HepG2 (cell line): ENCODE measurements around the gene SPINT3. TPM values are rescaled to one million over a fixed set of nuclear protein-coding genes. Genes with fewer than 3 reads are reported as not detected.

Experiments
- ATAC-seq: fragments of 200-7000 bp; cut with Tn5 transposase; 3 replicates; pipeline ENCODE4 v1.9.1; 2020; ENCODE audit warnings: mild to moderate bottlenecking, moderate library complexity
- BruUV-seq: library from RNA; stranded (reverse); fragments of 400-500 nt; replicated peaks from 2 replicates; lab custom pipeline; 2021; lab: Mats Ljungman, UMichigan
- CTCF ChIA-PET: fragments of 300-600 bp; formaldehyde crosslinking; extraction: SDS; loops from one replicate; lab custom pipeline; 2021; ENCODE audit warnings: low total read pairs, inconsistent platforms, low intra/inter-chr PET ratio; lab: Yijun Ruan, JAX
- POLR2A ChIA-PET: fragments of 350-600 bp; sonication (Branson Sonifier 250); formaldehyde crosslinking; loops from one replicate; lab custom pipeline; 2020; ENCODE audit warnings: antibody characterized with exemption, inconsistent platforms; lab: Yijun Ruan, JAX
- DNase-seq: peaks from one replicate; pipeline ENCODE4 v3.0.0-alpha.2; 2015; ENCODE audit warnings: low spot score
- FAIRE-seq: peaks from 3 replicates; lab custom pipeline; 2011; peaks lifted over from hg19 to GRCh38; lab: Jason Lieb, UNC
- H2AFZ ChIP-seq: one replicate; pipeline ENCODE4 v1.6.1; 2011; ENCODE audit warnings: low read length, inconsistent platforms
- H3K27ac ChIP-seq: fragments of 300-600 bp; 3 replicates; pipeline ENCODE4 v1.8.0; 2011; ENCODE audit warnings: mixed run types, mild to moderate bottlenecking, mixed read lengths, low read length, inconsistent platforms; ENCODE audit not compliant: insufficient read depth; ENCODE audit errors: extremely low read length
- H3K27me3 ChIP-seq, 2 experiments: fragments of 200-600 bp in 1 of 2; 2 replicates in 1 of 2; 3 replicates in 1 of 2; pipeline versions ENCODE4 v1.6.0 to v1.8.0; 2011; ENCODE audit warnings: low read length in 2 of 2, mild to moderate bottlenecking in 2 of 2, moderate library complexity in 2 of 2, inconsistent platforms in 1 of 2; ENCODE audit not compliant: insufficient read depth in 2 of 2, control insufficient read depth in 1 of 2
- H3K36me3 ChIP-seq, 2 experiments: fragments of 200-600 bp in 1 of 2; replicated peaks in 1 of 2; 2 replicates in 1 of 2; 3 replicates in 1 of 2; pipeline versions ENCODE4 v1.5.1 to v1.8.0; 2011; ENCODE audit warnings: low read length in 2 of 2, inconsistent platforms in 1 of 2; ENCODE audit not compliant: insufficient read depth in 2 of 2, control insufficient read depth in 1 of 2
- H3K4me1 ChIP-seq: 2 replicates; pipeline ENCODE4 v1.5.1; 2012; ENCODE audit warnings: low read length, inconsistent platforms; ENCODE audit not compliant: insufficient read depth
- H3K4me2 ChIP-seq: 2 replicates; pipeline ENCODE4 v1.6.0; 2011; ENCODE audit warnings: low read depth, low read length, inconsistent platforms
- H3K4me3 ChIP-seq, 3 experiments: fragments of 200-600 bp in 1 of 3; sonication (generic), shearing (Covaris generic) in 1 of 3; replicated peaks in 1 of 3; 2 replicates each; pipeline ENCODE4 v1.5.1; 2011 to 2016; ENCODE audit warnings: low read length in 3 of 3, inconsistent platforms in 2 of 3, low read depth in 2 of 3, mild to moderate bottlenecking in 2 of 3, control low read depth in 1 of 3, mixed read lengths in 1 of 3; ENCODE audit not compliant: insufficient read depth in 1 of 3
- H3K79me2 ChIP-seq: one replicate; pipeline ENCODE4 v1.6.1; 2011; ENCODE audit warnings: low read length, inconsistent platforms; ENCODE audit not compliant: insufficient read depth
- H3K9ac ChIP-seq: 2 replicates; pipeline ENCODE4 v1.6.0; 2011; ENCODE audit warnings: mild to moderate bottlenecking, low read depth, low read length, inconsistent platforms; ENCODE audit not compliant: insufficient read depth
- H3K9me3 ChIP-seq: 2 replicates; pipeline ENCODE4 v1.5.1; 2012; ENCODE audit warnings: mild to moderate bottlenecking, low read length
- H4K20me1 ChIP-seq: 2 replicates; pipeline ENCODE4 v1.6.0; 2011; ENCODE audit warnings: inconsistent platforms, mild to moderate bottlenecking, low read length, moderate library complexity; ENCODE audit not compliant: insufficient read depth
- ARID2 ChIP-seq: sonication (generic); formaldehyde crosslinking; IDR thresholded peaks from 2 replicates; pipeline ENCODE4 v1.8.1; 2022; ENCODE audit warnings: mild to moderate bottlenecking, missing genetic modification reagents, borderline replicate concordance
- ETV5 ChIP-seq: IDR thresholded peaks from 2 replicates; pipeline ENCODE4 v1.6.1; 2018; ENCODE audit warnings: missing biosample characterization, missing genetic modification reagents, inconsistent platforms, borderline replicate concordance
- FOXO1 ChIP-seq: sonication (generic); formaldehyde crosslinking; IDR thresholded peaks from 2 replicates; pipeline ENCODE4 v1.4.0; 2020; ENCODE audit warnings: missing genetic modification reagents
- KLF15 ChIP-seq: sonication (generic); formaldehyde crosslinking; IDR thresholded peaks from 2 replicates; pipeline ENCODE4 v1.8.1; 2023; ENCODE audit warnings: borderline replicate concordance, mild to moderate bottlenecking, inconsistent platforms, missing genetic modification reagents, mixed read lengths
- MYPOP ChIP-seq: sonication (generic); formaldehyde crosslinking; IDR thresholded peaks from 2 replicates; pipeline ENCODE4 v1.8.1; 2023; ENCODE audit warnings: mild to moderate bottlenecking, moderate library complexity, missing genetic modification reagents
- NFYC ChIP-seq: IDR thresholded peaks from 2 replicates; pipeline ENCODE4 v1.6.1; 2016; ENCODE audit warnings: missing genetic modification reagents, missing compliant biosample characterization
- PAX8 ChIP-seq: sonication (generic); formaldehyde crosslinking; IDR thresholded peaks from 2 replicates; pipeline ENCODE4 v1.8.0; 2022; ENCODE audit warnings: mild to moderate bottlenecking, missing genetic modification reagents, borderline replicate concordance
- PLRG1 ChIP-seq: fragments of 450-650 bp; conservative IDR thresholded peaks from 2 replicates; pipeline ENCODE4 v1.6.1; 2016
- STAG1 ChIP-seq: sonication (generic); formaldehyde crosslinking; IDR thresholded peaks from 2 replicates; pipeline ENCODE4 v1.4.0; 2020; ENCODE audit warnings: missing genetic modification reagents
- ZGPAT ChIP-seq: IDR thresholded peaks from 2 replicates; pipeline ENCODE4 v1.6.1; 2016; ENCODE audit warnings: mild to moderate bottlenecking
- ZNF317 ChIP-seq: sonication (generic); formaldehyde crosslinking; IDR thresholded peaks from 2 replicates; pipeline ENCODE4 v1.5.0; 2020; ENCODE audit warnings: mild to moderate bottlenecking, missing genetic modification reagents
- ZNF546 ChIP-seq: sonication (generic); formaldehyde crosslinking; conservative IDR thresholded peaks from 2 replicates; pipeline ENCODE4 v1.8.1; 2023; ENCODE audit warnings: mild to moderate bottlenecking, missing genetic modification reagents
- ZNF768 ChIP-seq: sonication (generic); formaldehyde crosslinking; IDR thresholded peaks from 2 replicates; pipeline ENCODE4 v1.4.0; 2020; ENCODE audit warnings: missing genetic modification reagents
- WGBS: methylation state at CpG from one replicate; pipeline ENCODE4 v1.1.6; 2017; ENCODE audit warnings: low lambda C conversion rate; 5-methylcytosine and 5-hydroxymethylcytosine counted together
- in situ Hi-C: cut with HindIII; loops from 2 replicates; pipeline ENCODE4 v1.10.0; 2017; ENCODE audit warnings: low pct_unique_long_range_greater_than_20kb; ENCODE audit not compliant: extremely low pct_ligation_motif_present
- intact Hi-C: fragments of 100-400 bp; cut with micrococcal nuclease; formaldehyde crosslinking; loops from one replicate; pipeline ENCODE4 v1.10.0; 2022; ENCODE audit not compliant: unreplicated experiment
- polyA plus RNA-seq, 8 experiments: library from polyadenylated mRNA; depleted of rRNA in 3 of 8; stranded (reverse) in 7 of 8; unstranded in 1 of 8; fragments of >200 nt; fragmentation: Illumina TruSeq in 4 of 8; extraction: Trizol in 4 of 8; gene quantifications; 2 replicates each; pipeline versions ENCODE4 v1.2.1 to v1.2.3, GENCODE V29; 2011 to 2016; ENCODE audit warnings: low read depth in 4 of 8, missing spikeins in 1 of 8, mixed read lengths in 1 of 8; ENCODE audit not compliant: insufficient read depth in 1 of 8
- total RNA-seq, 5 experiments: library from RNA; depleted of rRNA; stranded (reverse); fragments of >200 nt; fragmentation: Illumina TruSeq; extraction: Trizol; gene quantifications; 2 replicates each; pipeline ENCODE4 v1.2.3, GENCODE V29; 2016; ENCODE audit warnings: low read depth in 1 of 5
- TF ChIP-seq, protein P1 (sequence below): sonication (generic); formaldehyde crosslinking; IDR thresholded peaks from 2 replicates; pipeline ENCODE4 v1.8.1; 2023; ENCODE audit warnings: mild to moderate bottlenecking, missing genetic modification reagents
- TF ChIP-seq, protein P2 (sequence below): sonication (generic); formaldehyde crosslinking; IDR thresholded peaks from 2 replicates; pipeline ENCODE4 v1.5.1; 2020; ENCODE audit warnings: mild to moderate bottlenecking, missing genetic modification reagents, moderate library complexity

The SPINT3 gene
- total and polyA plus RNA-seq, 2 of the 13 experiments (the other 11 are each of a cell fraction or from before 2014, with no cell fraction given): not detected

- TF ChIP-seq MYPOP (CRISPR knock-in tag) (no peak), PLRG1 (no peak), STAG1 (CRISPR knock-in tag) (peak; percentile 45; the same call in 1 of the 2 replicates)
Measured at GRCh38 chr20:45470937-45471336, 44.5 kb downstream of the SPINT3 start (continued).

DNA sequence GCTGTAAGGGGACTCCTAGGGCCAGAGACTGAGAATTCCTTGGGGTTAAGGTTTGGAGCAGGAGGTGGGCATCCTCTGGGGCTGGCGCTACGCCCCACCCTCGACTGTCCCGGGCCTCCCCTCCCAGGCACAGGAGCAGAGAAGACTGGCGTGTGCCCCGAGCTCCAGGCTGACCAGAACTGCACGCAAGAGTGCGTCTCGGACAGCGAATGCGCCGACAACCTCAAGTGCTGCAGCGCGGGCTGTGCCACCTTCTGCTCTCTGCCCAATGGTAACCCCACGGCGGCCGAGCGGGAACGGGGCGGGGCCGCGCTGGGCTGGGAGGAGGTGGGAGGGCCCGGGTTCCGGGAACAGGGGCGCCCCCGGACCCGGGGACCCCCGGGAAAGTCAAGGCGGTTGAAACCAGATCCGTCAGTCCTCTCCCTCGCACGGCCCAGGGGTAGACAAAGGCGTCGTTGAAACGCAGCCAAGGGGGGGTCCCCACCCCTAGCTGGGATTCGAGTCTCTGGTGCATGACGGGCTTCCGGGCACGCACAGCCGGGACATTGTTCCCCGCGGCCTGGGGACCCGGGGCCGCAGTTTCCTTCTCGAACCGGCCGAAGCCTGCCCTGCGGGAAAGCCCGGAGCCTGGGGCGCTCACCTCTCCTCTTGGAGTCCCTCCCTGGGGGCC is 45.0 kb downstream of the SPINT3 start:
- 2% methylated on average over 14 of the region's 50 CpGs for WGBS
- peaks cover 34% of the 10 kb centered on the region for H3K4me1 ChIP-seq
- DNase-seq (no peak), ATAC-seq (peak; percentile 81), FAIRE-seq (no peak)
- ChIA-PET CTCF (no interaction called here), POLR2A (no interaction called here)
- no peaks in the 10 kb centered on the region for H4K20me1 ChIP-seq
- peak overlapping the region; percentile 32 to 73 (median 50) for H3K4me3 ChIP-seq
- no peaks in the 10 kb centered on the region for H3K36me3 ChIP-seq
- peak overlapping the region; percentile 69 for H3K4me2 ChIP-seq
- H3K9me3 ChIP-seq: no peaks in the 10 kb centered on the region
- H3K27ac ChIP-seq: no peak overlapping the region
- no TSS peak for BruUV-seq
- no peak overlapping the region for H2AFZ ChIP-seq
- peaks cover 18 to 39% of the 10 kb centered on the region in 2 experiments for H3K27me3 ChIP-seq
- H3K79me2 ChIP-seq: no peaks in the 10 kb centered on the region
- intact Hi-C loops (no loop called here), in situ Hi-C loops (no loop called here)
- peak overlapping the region; percentile 5; the same call in 1 of the 2 replicates for H3K9ac ChIP-seq
- TF ChIP-seq ETV5 (CRISPR knock-in tag): 0 out of 2 replicates have a peak, but pooled peaks have one; percentile 31
- TF ChIP-seq, protein P1, sequence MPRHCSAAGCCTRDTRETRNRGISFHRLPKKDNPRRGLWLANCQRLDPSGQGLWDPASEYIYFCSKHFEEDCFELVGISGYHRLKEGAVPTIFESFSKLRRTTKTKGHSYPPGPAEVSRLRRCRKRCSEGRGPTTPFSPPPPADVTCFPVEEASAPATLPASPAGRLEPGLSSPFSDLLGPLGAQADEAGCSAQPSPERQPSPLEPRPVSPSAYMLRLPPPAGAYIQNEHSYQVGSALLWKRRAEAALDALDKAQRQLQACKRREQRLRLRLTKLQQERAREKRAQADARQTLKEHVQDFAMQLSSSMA: no peak
- TF ChIP-seq KLF15 (CRISPR knock-in tag): 0 out of 2 replicates have a peak, but pooled peaks have one; percentile 44
- peak; percentile 16; the same call in 1 of the 2 replicates for TF ChIP-seq ZGPAT (CRISPR knock-in tag)
- TF ChIP-seq, protein P2, sequence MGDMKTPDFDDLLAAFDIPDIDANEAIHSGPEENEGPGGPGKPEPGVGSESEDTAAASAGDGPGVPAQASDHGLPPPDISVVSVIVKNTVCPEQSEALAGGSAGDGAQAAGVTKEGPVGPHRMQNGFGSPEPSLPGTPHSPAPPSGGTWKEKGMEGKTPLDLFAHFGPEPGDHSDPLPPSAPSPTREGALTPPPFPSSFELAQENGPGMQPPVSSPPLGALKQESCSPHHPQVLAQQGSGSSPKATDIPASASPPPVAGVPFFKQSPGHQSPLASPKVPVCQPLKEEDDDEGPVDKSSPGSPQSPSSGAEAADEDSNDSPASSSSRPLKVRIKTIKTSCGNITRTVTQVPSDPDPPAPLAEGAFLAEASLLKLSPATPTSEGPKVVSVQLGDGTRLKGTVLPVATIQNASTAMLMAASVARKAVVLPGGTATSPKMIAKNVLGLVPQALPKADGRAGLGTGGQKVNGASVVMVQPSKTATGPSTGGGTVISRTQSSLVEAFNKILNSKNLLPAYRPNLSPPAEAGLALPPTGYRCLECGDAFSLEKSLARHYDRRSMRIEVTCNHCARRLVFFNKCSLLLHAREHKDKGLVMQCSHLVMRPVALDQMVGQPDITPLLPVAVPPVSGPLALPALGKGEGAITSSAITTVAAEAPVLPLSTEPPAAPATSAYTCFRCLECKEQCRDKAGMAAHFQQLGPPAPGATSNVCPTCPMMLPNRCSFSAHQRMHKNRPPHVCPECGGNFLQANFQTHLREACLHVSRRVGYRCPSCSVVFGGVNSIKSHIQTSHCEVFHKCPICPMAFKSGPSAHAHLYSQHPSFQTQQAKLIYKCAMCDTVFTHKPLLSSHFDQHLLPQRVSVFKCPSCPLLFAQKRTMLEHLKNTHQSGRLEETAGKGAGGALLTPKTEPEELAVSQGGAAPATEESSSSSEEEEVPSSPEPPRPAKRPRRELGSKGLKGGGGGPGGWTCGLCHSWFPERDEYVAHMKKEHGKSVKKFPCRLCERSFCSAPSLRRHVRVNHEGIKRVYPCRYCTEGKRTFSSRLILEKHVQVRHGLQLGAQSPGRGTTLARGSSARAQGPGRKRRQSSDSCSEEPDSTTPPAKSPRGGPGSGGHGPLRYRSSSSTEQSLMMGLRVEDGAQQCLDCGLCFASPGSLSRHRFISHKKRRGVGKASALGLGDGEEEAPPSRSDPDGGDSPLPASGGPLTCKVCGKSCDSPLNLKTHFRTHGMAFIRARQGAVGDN (CRISPR knock-in tag): peak; percentile 62
- 0 out of 2 replicates have a peak, but pooled peaks have one; percentile 24 for TF ChIP-seq ARID2 (CRISPR knock-in tag)
- TF ChIP-seq FOXO1 (CRISPR knock-in tag): peak; percentile 32; the same call in 1 of the 2 replicates
- no peak for TF ChIP-seq NFYC (CRISPR knock-in tag)
- TF ChIP-seq PAX8 (CRISPR knock-in tag): 0 out of 2 replicates have a peak, but pooled peaks have one; percentile 34
- no peak for TF ChIP-seq ZNF546 (CRISPR knock-in tag)
- peak; percentile 66; the same call in 1 of the 2 replicates for TF ChIP-seq ZNF768 (CRISPR knock-in tag)
- TF ChIP-seq ZNF317 (CRISPR knock-in tag): peak; percentile 39; the same call in 1 of the 2 replicates
